ENCODE measurements around the gene IL25. TPM values are rescaled to one million over a fixed set of nuclear protein-coding genes. Genes with fewer than 3 reads are reported as not detected.
"Not testable (repeated sequence)": the region's sequence is repeated elsewhere in the genome, so short reads cannot be mapped to it uniquely, and the experiment has no call there.

Gene IL25
- not detected for total RNA-seq
- long read RNA-seq, result 0 reads

DNA sequence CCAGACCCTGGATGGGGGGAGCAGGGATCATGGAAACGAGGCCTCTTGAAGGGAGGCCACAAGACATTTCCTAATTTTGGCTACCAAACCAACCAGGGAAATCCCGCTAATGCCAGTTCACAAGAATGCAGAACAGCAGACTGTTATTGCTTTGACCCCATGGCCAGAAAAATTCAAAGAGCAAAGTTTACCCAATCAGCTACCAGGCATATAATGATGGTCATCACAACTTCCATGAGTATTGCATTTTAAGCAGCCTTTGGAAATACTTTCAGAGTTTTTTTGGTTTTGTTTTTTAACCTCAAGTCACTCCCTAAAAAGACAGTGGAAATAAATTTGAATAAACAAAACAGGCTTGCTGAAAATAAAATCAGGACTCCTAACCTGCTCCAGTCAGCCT is at the start of gene IL25:
IL25 (plus strand) TSS at position 301 of the 400 bp plus-strand sequence.
- ATAC-seq (no peak), DNase-seq (no peak)
- intact Hi-C loops (cut with DNase I), result no loop called here

DNA sequence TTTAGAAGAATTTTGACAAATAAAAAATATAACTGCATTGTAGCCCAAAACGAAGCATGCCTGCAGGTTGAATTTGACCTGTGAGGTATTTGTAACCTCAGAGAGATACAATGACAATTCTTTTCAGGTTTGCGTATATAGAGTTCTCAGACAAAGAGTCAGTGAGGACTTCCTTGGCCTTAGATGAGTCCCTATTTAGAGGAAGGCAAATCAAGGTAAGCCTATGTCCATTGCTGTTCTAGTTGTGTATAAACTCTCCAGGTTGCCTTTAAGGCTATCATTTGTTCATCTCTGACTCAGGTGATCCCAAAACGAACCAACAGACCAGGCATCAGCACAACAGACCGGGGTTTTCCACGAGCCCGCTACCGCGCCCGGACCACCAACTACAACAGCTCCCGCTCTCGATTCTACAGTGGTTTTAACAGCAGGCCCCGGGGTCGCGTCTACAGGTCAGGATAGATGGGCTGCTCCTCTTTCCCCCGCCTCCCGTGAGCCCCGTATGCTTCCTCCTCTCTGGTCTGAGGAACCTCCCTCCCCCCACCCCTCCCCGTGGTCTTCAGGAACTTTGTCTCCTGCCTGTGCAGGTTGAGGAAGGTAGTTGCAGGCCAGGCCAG is 48.7 kb upstream of the IL25 start:
- ATAC-seq, result no peak
- intact Hi-C loops (cut with DNase I), result loop anchor here (5.0 to 10.0 kb wide), 3 partner anchors 131 to 241 kb away; partner anchors contain the start of genes AP1G2 (in 1 of the 2) and NGDN (in 1 of the 2)
- no peak for DNase-seq

DNA sequence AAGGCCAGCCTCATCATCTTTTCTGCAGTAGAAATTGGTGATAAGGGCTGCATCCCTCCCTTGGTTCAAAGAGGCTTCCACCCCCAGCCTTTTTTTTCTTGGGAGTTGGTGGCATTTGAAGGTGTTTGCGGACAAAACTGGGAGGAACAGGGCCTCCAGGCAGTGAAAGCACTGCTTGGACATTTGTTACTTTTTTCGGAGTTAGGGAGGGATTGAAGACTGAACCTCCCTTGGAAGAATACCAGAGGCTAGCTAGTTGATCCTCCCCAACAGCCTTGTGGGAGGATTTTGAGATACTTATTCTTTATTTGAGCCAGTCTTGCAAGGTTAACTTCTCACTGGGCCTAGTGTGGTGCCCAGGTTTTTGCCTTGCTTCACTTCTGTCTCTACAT is 48.2 kb upstream of the IL25 start:
- ATAC-seq, result no peak
- intact Hi-C loops (cut with DNase I), result loop anchor here (5.0 to 10.0 kb wide), 3 partner anchors 130 to 240 kb away; partner anchors contain the start of genes AP1G2 (in 1 of the 2) and NGDN (in 1 of the 2)
- DNase-seq, result no peak

DNA sequence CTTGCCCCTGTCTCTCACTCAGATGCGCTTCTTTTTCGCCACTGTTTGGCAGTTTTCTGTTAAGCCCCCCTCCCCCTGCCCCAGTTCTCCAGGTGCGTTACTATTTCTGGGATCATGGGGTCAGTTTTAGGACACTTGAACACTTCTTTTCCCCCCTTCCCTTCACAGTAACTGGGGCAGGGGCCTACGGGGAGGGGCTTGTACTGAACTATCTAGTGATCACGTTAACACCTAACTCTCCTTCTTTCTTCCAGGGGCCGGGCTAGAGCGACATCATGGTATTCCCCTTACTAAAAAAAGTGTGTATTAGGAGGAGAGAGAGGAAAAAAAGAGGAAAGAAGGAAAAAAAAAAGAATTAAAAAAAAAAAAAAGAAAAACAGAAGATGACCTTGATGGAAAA is 47.6 kb upstream of the IL25 start:
- no peak for ATAC-seq
- DNase-seq, result no peak
- intact Hi-C loops (cut with DNase I), result loop anchor here (5.0 to 10.0 kb wide), 4 partner anchors 37 to 240 kb away; partner anchors contain the start of genes AP1G2 (in 1 of the 2) and NGDN (in 1 of the 2)

DNA sequence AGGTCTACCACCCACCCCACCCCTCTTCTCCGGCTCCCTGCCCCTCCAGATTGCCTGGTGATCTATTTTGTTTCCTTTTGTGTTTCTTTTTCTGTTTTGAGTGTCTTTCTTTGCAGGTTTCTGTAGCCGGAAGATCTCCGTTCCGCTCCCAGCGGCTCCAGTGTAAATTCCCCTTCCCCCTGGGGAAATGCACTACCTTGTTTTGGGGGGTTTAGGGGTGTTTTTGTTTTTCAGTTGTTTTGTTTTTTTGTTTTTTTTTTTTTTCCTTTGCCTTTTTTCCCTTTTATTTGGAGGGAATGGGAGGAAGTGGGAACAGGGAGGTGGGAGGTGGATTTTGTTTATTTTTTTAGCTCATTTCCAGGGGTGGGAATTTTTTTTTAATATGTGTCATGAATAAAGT is 46.9 kb upstream of the IL25 start:
- not testable (repeated sequence) for ATAC-seq, DNase-seq
- intact Hi-C loops (cut with DNase I), result loop anchor here (5.0 to 10.0 kb wide), 3 partner anchors 37 to 239 kb away; partner anchors contain the start of gene AP1G2 (in 1 of the 2)

DNA sequence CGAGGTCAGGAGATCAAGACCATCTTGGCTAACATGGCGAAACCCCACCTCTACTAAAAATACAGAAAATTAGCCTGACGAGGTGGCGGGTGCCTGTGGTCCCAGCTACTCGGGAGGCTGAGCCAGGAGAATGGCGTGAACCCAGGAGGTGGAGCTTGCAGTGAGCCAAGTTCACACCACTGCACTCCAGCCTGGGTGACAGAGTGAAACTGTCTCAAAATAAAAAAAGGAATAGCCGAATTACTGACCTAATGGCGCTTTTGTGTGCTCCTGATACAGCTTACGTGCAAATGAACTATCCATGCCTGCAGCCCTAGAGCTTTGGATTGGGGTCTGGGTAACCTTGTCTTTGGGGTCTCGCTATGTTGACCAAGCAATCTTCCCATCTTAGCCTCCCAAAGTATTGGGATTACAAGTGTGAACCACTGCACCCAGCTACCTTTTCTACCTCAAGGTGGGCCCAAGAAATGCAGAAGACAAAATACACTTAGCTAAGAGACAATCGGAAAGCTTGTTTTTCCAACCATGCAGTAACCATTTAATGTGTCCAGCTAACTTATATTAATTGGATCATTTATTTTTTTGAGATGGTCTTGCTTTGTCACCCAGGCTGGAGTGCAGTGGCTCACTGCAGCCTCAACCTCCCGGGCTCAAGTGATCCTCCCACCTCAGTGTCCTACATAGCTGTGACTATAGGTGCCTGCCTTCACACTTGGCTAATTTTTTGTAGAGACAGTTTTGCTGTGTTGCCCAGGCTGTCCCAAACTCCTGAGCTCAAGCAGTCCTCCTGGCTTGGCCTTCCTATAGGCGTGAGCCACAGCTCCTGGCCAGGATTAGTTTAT is 45.9 kb upstream of the IL25 start:
- intact Hi-C loops (cut with DNase I), result loop anchor here (5.0 to 10.0 kb wide), 3 partner anchors 36 to 238 kb away; partner anchors contain the start of gene AP1G2 (in 1 of the 2)
- no peak for ATAC-seq
- no peak for DNase-seq

DNA sequence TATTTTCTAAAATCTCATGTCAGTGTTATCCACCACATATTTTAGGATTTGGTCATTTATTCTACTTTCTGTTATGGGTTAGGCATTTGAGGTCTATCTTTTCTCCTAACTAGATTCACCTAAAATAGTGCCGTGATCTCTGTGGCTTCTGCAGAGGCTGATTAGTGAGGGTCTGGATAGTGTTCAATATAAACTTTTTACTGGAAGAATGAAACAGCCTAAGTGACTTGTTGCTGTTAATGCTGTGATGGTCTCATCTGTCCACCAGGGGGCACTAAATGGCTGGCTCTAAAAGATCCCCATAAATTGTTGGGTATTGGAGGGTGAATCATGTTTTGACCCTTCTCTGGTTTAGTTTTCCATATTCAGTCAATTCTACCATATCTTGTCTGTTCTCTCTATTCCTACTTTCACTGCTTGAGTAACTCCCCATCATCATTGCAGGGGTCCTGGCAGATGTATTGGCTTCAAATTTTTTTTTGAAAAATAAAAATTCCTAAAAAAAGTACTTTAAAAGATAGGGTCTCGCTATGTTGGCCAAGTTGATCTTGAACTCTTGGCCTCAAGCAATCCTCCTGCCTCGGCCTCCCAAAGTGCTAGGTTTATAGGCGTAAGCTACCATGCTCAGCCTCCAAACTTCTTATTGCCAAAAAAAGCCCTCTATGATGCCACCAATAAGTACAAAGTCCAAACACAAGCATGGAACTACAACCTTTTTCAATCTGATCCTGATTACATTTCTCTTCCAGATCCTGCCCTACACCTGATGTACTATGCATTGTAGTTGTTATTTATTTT is 44.5 kb upstream of the IL25 start:
- intact Hi-C loops (cut with DNase I), result loop anchor here (2.0 to 10.0 kb wide), 4 partner anchors 34 to 237 kb away; partner anchors contain the start of gene AP1G2 (in 1 of the 2)
- DNase-seq, result peak; percentile 72
- ATAC-seq, result peak; percentile 64 to 68

DNA sequence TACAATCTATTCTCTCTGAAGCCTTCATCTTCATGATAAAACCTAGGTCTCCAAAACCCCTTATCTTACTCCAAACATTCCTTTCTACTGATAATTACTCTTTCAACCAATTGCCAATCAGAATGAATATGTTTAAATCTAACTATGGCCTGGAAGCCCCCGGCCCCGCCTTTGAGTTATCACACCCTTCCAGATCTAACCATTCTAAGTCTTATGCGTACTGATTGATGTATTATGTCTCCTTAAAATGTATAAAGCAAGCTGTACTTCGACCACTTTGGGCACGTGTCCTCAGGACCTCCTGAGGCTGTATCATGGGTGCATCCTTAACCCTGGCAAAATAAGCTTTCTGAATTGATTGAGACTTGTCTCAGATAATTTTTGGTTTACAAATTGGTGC is 37.0 kb upstream of the IL25 start:
- DNase-seq (no peak), ATAC-seq (no peak)
- intact Hi-C loops (cut with DNase I), result no loop called here

DNA sequence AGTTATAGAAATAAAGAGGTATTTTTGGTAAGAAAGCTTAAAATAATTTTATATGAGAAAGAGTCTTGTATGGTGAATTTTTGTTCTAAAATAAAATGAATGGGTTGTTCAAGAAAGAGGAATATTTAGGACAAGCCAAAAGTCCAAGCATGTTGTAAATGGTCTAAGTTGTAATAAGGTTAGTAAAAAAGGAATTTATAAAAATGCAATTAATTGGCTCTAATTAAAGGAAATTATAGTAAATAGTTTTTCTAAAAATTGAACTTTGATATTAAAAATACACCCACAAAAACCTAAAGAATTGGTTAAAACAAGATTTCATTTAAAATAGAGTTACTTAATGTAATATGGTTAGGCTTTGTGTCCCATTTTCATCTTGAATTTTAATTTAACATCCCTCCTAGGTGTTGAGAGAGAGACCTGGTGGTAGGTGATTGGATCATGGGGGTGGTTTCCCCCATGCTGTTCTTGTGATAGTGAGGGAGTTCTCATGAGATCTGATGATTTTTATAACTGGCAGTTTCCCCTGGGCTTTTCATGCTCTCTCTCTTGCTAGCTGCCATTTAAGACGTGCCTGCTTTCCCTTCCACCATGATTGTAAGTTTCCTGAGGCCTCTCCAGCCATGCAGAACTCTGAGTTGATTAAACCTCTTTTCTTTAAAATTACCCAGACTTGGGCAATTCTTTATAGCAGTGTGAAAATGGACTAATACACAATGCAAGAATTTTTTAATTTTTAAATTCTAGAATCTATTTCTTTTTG is 32.9 kb upstream of the IL25 start:
- intact Hi-C loops (cut with DNase I), result no loop called here
- DNase-seq (no peak), ATAC-seq (no peak)

DNA sequence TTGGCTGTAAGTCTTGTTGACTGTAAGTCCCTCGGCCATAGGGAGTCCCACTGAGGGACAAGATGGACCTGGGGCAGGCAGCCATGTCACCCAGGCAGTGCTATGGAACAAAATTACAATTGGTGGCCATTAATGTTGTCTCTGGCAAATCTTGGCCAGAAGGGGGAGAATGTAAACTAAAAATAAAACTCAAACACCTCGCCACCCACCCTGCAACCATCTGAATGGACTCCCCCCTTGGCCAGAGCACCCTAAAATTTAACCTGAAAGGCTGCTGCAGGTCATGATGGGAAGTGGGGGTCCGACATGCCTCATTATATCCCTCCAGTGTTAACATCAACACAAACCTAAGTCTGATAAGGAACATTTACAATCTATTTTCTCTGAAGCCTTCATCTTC is 28.1 kb upstream of the IL25 start:
- ATAC-seq, result no peak

DNA sequence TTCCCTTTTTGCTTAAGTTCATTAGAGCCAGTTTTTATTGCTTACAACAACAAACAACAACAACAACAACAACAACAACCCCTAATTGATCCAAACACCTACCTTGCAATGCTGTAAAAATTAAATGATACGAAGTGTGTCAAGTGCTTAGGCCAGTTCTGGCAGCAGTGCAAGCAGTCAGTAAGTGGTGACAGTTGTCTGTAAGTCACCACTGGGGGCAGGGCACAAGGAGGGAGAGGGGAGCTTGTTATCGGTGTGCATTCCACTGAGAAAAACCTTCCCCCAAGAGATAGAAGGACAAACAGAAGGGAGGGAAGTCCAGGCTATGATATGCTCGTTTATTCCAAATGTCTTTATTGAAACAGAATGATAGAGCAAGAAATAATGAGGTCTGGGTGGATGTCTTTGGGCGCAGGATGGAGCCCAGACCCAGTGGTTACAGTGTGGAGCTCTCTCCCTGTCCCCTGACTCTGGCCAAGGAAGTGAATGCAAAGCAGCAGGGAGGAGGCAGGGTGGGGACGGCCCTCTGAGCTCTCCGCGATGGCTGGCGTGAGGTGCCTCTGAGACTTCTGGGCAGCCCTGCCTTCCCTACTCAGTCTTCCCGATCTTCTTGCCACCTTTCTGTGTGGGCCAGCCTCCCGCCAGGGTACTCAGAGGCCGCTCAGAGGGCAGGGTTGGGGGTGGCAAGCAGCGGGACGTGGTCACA is 26.5 kb upstream of the IL25 start:
- intact Hi-C loops (cut with DNase I), result no loop called here
- ATAC-seq (peak; percentile 31 to 60), DNase-seq (no peak)

More for the DNA sequence above, 28.1 kb upstream of the IL25 start:
- intact Hi-C loops (cut with DNase I), result no loop called here
- no peak for DNase-seq

DNA sequence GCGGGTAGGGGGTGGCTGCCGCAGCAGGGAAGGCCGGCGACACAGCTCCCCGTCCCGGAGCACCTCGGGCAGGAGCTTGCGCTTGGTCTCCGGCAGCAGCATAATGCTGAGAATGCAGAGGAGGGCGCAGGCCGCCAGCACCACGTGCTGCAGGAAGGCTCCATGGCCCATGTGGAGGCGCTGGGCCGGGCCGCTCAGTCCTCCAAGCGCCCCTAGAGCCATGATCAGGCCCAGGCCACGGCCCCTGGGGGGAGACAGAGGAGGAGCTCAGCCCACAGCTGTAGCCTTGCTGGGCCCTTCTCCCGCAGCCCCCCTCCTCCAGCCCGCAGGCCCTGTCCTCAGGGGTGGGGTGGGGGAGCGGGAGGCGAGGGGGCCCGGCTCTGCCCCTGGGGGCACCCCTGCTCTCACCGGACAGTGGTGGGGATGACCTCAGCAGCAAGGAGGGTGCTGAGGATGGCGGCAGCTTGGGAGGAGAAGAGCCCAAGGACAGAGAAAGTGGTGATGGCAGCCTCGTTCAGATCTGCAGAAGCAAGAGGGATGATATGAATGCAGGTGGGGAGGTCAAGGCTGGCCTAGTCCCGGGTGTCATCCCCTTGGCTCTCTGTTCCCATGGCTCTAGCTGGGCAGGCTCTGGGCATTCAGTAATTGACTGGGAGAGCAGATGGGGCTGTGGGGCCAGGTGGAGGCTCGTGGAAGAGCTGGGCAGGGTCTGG is 25.8 kb upstream of the IL25 start:
- peak; percentile 7 to 30 for ATAC-seq
- intact Hi-C loops (cut with DNase I), result no loop called here
- no peak for DNase-seq

DNA sequence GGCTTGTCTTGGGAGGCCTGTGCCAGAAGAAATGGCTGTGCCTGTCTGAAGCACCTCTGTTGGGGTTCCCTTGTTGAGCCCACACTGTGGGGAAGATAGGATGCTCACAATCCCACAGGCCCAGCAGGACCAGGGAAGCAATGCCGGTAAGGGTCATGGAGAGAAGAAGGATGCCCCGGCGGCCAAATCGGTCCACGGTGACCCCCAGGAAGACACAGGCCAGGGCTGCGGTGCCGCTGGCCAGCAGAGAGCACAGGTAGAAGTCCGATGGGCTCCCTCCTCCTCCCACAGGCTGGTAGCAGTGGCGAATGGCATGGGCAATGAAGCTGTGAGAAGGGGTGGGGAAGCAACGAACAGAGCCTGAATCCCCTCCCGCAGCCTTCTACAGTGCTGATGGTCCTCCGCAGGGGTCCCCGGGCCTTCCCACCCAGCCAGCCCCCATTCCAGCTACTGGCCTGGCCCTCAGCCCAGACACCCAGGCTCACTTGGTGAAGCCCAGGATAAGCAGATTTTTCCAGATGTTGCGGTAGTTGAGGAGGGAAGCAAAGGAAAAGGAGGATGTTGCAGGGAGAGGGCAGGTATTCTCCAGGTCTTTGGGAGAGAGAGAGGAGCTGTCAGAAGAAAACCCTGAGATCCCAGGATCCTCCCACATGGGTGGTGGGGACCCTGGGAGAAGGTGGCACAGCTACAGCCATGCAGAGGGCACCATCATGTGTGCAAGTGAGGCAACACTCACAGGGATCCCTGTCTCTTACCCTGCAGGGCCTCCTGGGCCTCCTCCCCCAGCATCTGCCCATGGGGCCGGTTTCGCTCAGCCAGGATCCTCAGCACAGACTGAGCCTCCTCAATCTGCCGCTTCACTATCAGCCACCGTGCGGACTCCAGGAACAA is 25.0 kb upstream of the IL25 start:
- intact Hi-C loops (cut with DNase I), result no loop called here
- DNase-seq (no peak), ATAC-seq (no peak)

DNA sequence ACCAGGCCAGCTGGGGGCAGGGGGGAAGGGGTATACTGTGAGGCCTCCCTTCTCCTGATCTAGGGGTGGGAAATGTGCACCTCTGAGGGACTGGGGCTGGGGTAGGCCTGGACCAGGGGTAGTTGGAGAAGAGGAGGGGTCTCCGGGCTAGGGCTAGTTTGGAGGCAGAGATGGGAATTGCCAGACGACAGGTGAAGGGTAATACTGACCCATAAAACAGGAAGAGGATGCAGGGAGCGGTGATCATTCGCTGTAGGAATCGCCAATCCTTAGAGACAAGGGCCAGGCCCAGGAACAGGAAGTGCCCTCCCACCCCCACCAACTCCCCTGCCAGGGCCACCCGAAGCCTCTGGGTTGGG is 24.3 kb upstream of the IL25 start:
- intact Hi-C loops (cut with DNase I), result no loop called here
- ATAC-seq, result no peak
- no peak for DNase-seq

DNA sequence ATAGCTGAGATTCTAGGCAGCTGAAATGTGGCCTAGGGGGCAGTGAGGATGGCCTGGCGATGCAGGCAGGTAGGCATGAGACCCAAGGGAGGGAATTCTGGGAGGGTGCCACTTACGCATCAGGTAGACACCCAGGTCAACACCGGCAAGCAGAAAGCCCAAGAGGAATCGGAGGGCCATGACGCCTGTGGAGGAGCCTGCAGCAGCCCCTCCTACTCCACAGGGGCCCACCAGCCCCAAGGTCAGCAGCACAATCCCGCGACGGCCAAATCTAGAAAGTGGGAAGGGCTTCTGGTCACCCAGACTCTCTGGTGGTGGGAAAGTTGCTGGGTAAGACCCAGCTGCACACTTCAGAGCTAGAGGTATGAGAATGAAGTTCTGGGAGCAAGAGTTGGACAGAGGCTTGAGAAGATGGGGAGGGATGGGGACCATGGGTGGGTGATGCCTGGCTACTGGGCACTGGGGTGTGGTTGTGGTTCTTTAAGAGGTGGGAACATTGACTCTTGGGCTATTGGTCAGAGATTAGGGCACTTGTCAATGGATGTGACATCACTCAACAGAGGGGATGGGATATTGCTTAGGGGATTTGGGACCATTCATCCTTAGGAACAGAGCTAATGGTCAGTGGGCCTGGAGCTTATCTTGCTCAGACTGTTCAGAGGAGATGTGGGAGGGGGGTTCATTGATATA is 23.3 kb upstream of the IL25 start:
- no peak for ATAC-seq
- DNase-seq, result no peak
- intact Hi-C loops (cut with DNase I), result no loop called here
